ENCODE data around the gene AMFR.
"Not testable (repeated sequence)": the region's sequence is repeated elsewhere in the genome, so short reads cannot be mapped to it uniquely, and the experiment has no call there.

Gene AMFR

GRCh38 chr16:56423584-56424403 is 1.6 kb downstream of the AMFR start:
- FAIRE-seq = no peak

GRCh38 chr16:56422896-56423441 is 2.4 kb downstream of the AMFR start:
- FAIRE-seq = no peak

- no peak for FAIRE-seq
Observed at GRCh38 chr16:56421976-56422669, 3.2 kb downstream of the AMFR start.

- FAIRE-seq = no peak
Observed at GRCh38 chr16:56421313-56421712, 4.0 kb downstream of the AMFR start.

GRCh38 chr16:56420613-56421012 is 4.7 kb downstream of the AMFR start:
- FAIRE-seq = no peak

- FAIRE-seq = no peak
Observed at GRCh38 chr16:56419740-56420548, 5.4 kb downstream of the AMFR start.

GRCh38 chr16:56417138-56417537 is 8.2 kb downstream of the AMFR start:
- no peak for FAIRE-seq

- no peak for FAIRE-seq
Observed at GRCh38 chr16:56415875-56416274, 9.5 kb downstream of the AMFR start.

GRCh38 chr16:56414366-56414765 is 11.0 kb downstream of the AMFR start:
- FAIRE-seq = no peak

- no peak for FAIRE-seq
Observed at GRCh38 chr16:56413381-56413780, 12.0 kb downstream of the AMFR start.

GRCh38 chr16:56411624-56412023 is 13.7 kb downstream of the AMFR start:
- no peak for FAIRE-seq

- no peak for FAIRE-seq
Observed at GRCh38 chr16:56411123-56411522, 14.2 kb downstream of the AMFR start.

- FAIRE-seq = no peak
Observed at GRCh38 chr16:56409195-56409594, 16.1 kb downstream of the AMFR start.

- no peak for FAIRE-seq
Observed at GRCh38 chr16:56408379-56409098, 16.8 kb downstream of the AMFR start.

- no peak for FAIRE-seq
Observed at GRCh38 chr16:56405977-56406672, 19.2 kb downstream of the AMFR start.

GRCh38 chr16:56401482-56401881 is 23.9 kb downstream of the AMFR start:
- no peak for FAIRE-seq

GRCh38 chr16:56400458-56400857 is 24.9 kb downstream of the AMFR start:
- FAIRE-seq = no peak

GRCh38 chr16:56399486-56399885 is 25.9 kb downstream of the AMFR start:
- FAIRE-seq = no peak

GRCh38 chr16:56399047-56399446 is 26.3 kb downstream of the AMFR start:
- peak; percentile 36 for FAIRE-seq

- not testable (repeated sequence) for FAIRE-seq
Observed at GRCh38 chr16:56396724-56397123, 28.6 kb downstream of the AMFR start.

- no peak for FAIRE-seq
Observed at GRCh38 chr16:56389554-56389953, 35.8 kb downstream of the AMFR start.

- no peak for FAIRE-seq
Observed at GRCh38 chr16:56388209-56388608, 37.1 kb downstream of the AMFR start.

Data from G401.6 (cell line).